Limb (tissue), 2 donors: ENCODE measurements around the gene TOMM40.
"Not testable (repeated sequence)": the region's sequence is repeated elsewhere in the genome, so short reads cannot be mapped to it uniquely, and the experiment has no call there.

Experiments used
- DNase-seq, 2 donors: peaks; one replicate each; pipeline ENCODE4 v3.0.0-alpha.2; 2016; ENCODE audit errors: extremely low spot score in 2 of 2

TOMM40 gene

DNA sequence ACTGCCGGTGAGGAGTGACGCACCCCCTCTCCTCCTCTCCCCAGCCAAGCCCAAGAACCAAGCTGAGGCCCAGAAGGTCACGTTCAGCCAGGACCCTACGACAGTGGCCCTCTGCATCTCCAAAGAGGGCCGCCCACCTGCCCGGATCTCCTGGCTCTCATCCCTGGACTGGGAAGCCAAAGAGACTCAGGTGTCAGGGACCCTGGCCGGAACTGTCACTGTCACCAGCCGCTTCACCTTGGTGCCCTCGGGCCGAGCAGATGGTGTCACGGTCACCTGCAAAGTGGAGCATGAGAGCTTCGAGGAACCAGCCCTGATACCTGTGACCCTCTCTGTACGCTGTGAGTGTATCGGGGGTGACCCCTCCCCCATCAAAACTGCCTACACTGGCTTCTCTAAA lies 19.2 kb upstream of the TOMM40 start:
- DNase-seq: no peak

DNA sequence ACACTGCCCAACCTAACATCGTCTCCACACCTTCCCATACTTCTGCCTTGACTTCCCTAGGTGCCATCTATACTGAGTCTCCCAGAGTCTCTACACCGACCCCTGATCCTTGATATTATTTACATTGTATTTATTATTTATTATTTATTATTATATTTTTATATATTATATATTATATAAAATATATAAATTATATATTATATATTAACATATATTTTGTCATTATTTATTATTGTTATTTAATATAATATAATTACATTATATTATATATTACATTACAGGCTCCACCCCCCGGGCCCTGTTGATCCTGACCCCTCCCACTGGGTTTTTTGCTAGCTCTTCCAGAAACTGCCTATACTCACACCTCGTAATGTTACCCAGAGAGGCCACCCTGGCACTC lies 18.4 kb upstream of the TOMM40 start:
- no peak for DNase-seq

DNA sequence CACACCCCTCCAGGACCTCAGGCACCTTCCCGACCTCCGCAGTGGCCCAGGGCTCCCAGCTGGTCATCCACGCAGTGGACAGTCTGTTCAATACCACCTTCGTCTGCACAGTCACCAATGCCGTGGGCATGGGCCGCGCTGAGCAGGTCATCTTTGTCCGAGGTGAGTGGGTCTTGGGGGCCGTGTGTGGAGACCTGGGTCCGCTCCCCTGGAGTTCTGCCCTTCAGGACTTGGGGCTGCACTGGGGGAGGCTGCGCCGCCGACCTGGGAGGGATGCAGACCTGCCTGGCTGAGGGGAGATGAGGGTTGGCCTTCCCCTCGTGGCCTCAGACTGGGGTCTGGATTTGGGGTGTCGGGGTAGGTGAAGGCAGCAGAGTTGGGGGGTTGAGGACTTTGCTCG lies 16.7 kb upstream of the TOMM40 start:
- DNase-seq: no peak

DNA sequence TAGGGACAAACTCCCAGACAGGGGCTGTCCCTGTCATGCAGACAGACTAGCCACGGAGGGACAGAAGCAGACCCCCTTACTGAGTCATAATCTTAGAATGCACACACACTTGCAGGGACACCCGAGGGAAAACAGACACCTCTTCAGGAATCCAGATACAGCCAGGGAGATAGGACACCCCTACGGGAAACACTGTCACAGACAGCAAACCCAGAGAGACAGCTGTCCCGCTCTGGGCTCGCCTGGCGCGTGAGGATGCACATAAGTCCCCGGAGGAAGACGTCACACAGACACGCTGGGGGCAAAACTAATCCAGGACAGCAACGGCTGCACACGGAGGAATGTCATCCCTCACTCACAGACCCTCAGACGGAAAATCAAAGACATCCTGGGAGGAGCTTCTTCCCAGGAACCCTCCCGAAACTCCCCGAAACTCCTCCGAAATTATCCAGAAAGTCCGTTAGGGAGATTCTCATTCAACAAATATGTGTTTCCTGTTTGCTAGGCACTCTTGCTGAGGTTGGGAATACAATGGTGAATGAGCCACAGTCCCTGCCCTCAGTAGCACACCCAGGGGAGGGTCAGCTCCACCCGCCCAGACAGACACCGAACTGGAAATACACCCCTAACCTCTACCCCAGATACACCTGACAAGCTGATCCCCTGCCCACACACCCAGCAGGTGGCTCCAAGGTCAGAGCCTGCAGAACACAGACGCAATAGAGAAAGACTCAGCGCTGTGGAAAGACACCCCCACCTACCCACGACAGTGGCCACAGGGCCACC lies 15.2 kb upstream of the TOMM40 start:
- DNase-seq: no peak

DNA sequence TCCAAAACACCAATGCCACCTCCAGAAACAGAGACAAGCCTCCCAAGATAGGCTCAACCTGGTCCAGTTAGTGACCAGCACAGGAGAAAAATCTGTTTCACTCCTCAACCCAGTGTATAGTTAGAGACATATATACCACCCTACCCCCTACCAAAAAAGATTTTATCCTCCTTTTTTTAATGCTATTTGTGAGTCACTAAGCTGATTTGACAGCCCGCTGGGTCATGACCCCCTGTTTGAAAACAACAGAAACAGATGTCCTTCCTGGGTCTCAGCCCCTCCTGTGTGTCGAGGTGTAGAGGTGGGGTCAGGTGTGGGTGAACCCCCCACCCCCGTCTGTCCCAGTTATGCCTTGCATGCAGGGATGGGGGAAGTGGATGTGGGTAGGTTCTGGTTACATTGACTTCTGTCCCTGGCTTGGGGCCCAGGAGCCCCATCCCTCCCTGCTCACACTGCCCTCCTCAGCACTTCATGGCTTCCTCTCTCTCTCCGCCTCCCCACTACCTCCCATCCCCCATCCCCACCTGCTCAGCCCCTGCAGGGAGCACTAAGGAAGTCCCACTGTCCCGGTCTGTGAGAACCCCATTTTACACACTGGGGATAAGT lies 14.0 kb upstream of the TOMM40 start:
- DNase-seq: no peak

DNA sequence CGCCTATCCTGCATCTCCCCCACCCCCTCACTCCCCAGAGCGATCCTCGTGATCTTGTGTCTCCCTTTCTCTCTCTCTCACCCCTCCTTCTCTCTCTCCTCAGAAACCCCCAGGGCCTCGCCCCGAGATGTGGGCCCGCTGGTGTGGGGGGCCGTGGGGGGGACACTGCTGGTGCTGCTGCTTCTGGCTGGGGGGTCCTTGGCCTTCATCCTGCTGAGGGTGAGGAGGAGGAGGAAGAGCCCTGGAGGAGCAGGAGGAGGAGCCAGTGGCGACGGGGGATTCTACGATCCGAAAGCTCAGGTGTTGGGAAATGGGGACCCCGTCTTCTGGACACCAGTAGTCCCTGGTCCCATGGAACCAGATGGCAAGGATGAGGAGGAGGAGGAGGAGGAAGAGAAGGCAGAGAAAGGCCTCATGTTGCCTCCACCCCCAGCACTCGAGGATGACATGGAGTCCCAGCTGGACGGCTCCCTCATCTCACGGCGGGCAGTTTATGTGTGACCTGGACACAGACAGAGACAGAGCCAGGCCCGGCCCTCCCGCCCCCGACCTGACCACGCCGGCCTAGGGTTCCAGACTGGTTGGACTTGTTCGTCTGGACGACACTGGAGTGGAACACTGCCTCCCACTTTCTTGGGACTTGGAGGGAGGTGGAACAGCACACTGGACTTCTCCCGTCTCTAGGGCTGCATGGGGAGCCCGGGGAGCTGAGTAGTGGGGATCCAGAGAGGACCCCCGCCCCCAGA lies 12.8 kb upstream of the TOMM40 start:
- DNase-seq: no peak

DNA sequence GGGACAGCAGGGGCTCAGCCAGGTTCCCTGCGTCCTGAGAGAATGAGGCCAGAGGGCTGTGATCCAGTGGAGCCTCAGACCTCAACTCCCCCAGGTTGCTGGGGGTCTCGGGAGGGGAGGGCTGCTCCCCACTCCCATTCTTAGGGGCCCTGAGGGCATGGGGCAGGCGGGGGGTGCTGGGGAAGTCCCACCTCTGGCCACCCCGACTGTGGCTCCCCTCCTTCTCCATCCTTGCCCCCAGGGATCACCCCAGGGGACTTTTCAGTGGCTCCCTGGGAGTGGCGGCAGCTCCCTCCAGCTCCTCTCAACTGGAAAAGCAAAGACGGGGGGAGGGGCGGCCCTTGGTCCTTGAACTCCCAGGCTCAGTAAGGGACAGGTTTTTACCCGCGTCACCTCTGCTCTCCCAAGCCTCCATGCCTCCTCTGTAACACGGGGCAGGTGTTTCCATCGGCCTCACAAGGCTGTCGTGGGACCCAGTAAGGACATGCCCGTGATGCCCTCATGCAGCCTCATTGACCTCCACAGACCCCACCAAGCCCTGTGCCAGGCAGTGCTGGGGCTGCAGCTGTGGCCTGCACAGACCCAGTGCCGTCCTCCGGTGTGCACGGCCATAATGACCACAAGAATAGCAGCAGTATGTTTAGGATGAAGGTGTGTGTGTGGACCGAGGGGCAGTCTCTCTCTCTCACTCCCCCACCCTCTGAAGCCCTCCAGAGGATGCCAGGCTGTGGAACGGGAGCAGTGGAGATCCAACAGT lies 11.6 kb upstream of the TOMM40 start:
- DNase-seq: no peak

DNA sequence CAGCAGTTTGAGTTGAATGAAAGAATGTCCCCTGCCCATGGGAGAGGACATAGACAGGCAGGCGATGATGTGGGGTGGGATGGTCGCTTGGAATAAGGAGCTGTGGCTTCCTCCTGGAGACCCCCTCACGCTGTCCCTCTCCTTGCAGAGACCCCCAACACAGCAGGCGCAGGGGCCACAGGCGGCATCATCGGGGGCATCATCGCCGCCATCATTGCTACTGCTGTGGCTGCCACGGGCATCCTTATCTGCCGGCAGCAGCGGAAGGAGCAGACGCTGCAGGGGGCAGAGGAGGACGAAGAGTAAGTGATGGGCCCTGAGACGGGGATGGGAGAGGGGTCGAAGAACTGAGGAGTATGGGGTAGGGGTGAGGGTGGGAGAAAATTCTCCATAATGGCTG lies 9.0 kb upstream of the TOMM40 start:
- DNase-seq: no peak

DNA sequence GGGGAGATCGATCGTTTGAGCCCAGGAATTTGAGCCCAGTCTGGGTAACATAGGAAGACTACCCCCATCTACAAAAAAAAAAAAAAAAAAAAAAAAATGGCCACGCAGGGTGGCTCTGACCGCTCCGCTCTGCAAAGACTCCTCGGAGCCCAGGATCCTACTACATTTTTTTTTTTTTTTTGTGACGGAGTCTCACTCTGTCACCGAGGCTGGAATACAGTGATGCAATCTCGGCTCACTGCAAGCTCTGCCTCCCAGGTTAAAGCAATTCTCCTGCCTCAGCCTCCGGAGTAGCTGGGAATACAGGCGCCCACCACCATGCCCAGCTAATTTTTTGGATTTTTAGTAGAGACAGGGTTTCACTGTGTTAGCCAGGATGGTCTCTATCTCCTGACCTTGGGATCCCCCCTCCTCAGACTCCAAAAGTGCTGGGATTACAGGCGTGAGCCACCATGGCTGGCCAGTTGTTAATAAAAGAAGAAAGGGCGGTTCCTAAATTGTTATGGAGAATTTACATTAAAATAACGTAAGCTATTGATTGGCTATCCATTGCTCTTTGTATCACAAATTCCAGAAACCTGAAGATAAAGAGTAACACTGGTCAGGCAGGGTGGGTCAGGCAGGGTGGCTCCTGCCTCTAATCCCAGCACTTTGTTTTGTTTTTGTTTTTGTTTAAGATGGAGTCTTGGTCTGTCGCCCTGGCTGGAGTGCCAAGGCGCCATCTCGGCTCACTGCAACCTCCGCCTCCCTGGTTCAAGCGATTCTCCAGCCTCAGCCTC lies 8.2 kb upstream of the TOMM40 start:
- DNase-seq: not testable (repeated sequence)

DNA sequence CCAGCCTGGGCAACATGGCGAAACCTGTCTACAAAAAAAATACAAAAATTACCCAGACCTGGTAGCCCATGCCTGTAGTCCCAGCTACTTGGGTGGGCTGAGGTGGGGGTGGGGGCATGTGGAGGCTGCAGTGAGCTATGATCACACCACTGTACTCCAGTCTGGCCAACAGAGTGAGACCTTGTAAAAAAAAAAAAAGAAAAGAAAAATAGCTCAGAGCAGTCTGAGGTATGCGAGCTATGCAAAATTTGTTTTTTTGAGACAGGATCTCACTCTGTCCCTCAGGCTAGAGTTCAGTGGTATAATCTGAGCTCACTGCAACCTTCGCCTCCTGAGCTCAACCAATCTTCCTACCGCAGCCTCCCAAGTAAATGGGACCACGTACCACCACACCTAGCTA lies 7.1 kb upstream of the TOMM40 start:
- DNase-seq: no peak

DNA sequence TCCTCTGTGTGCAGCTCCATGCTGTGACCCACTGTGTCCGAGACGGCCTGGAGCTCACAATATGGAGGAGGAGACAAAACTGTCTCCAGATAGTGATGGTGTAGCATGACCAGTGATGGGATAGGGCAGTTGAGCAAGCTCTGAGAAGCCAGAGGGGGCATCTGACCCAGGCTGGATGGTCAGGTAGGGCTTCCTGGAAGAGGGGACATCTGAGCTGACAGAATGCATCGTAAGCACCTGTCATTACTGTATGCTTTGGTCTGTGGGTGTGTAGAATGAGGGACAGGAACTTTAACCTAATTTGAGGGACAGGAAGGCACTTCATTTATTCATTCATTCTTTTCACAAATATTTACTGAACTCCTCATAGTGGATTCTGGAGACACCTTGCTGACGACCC lies 6.5 kb upstream of the TOMM40 start:
- no peak for DNase-seq

DNA sequence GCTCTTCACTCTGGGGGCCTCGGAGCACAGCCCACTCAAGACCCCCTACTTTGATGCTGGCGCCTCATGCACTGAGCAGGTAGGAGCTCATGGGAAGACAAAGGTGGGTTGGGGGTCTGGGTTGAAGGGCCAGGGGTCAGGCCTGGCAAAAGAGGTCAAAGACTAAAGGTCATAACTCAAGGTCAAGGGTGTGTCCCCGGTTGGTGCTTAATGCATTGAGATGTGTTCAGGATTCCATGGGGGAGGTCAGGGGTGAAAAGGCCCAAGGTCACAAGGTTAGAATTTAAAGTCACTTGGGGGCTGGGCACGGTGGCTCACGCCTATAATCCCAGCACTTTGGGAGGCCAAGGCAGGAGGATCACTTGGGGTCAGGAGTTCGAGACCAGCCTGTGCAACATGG lies 4.9 kb upstream of the TOMM40 start:
- DNase-seq: no peak

DNA sequence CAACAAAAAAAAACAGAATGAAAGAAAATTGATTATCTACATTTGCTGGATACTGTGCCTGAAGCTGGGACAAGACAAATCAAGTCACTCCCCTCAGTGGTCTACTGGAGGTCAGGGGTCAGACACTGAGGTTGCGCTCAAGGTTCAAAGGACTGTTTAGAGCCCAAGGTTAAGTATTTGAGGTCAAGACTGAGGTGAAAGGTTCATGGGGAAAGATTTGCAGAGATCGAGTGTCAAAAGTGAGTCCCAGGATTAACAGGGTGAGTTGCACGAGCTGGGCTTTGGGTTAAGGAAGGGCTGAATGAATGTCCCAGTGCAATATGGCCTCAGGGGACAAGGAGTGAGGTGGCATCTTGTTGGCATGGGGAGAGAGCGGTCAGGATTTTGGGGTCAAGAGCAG lies 3.4 kb upstream of the TOMM40 start:
- DNase-seq: no peak

DNA sequence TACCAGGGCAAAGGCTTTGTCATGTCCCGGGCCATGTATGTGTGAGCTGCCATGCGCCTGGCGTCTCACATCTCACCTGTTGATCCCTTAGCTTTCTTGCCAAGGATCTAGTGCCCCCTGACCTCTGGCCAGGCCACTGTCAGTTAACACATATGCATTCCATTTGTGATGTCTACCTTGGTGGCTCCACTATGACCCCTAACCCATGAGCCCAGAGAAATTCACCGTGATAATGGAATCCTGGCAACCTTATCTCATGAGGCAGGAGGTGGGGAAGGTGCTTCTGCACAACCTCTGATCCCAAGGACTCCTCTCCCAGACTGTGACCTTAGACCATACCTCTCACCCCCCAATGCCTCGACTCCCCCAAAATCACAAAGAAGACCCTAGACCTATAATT lies 2.7 kb upstream of the TOMM40 start:
- not testable (repeated sequence) for DNase-seq

DNA sequence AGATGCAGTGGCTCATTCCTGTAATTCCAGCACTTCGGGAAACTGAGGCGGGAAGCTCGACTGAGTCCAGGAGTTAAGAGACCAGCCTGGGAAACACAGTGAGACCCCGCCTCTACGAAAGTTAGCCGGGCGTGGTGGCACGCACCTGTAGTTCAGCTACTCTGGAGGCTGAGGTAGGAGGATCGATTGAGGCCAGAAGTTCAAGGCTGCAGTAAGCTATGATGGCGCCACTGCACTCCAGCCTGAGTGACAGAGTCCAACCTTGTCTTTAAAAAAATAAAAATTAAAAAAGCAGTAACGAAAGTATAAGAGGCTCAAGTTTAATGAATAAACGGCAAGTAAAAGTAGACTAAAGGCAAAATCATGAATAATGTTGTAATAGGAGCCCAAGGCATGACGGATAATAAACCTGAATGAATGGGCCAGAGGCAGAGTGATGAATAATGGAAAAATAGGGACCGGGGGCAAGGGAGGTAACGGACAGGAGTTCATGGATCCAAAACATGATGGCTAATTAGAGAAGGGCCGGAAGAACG lies 1.2 kb upstream of the TOMM40 start:
- no peak for DNase-seq

DNA sequence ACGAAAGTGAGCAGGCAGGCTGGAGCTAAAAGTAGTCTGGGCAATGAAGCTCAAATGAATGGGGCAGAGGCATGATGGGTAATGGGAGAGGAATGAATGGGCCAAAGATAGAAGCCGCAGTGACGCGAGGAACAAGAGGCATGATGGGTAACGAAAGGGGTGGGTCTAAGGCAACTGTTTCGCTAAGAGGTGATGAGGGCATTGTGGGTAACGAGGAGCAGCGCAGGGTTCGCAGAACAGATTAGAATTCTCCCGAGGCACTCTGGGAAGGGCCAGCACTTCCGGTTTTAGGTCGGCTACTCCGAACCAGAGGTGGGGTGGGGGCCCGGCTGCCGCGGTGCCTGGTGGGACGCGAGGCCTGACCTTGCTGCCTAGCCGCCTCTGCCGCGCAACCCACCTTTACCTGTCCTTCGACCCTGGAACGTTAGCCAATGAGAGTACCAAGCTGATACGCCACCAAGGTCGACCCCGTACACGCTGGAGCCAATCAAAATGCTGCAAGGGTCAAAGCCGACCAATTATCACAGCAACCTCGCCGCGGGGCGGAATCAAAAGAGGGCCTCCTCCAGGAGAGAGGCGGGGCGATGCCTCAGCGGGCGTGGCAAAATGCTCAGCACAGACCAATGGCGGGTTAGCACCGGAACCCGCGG lies 563 bp upstream of the TOMM40 start:
- DNase-seq: peak; percentile 100

DNA sequence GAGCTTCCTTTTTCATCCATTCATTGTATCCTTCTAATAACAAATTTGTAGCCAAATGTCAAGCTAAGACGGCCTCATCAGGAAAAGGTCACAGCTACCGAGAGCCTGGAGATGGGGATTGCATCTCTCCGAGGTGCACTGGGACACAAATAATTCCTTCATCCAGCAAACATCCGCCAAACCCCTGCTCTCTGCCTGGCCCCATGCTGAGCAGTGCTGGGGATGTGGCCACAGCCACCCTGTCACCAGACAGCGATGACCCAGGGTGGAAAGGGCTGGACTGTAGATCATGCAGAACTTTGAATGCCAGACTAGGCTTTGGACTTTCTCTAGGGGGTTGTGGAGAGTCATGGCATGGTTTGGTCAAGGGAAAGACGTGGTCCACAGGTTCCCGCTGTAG lies 1.9 kb downstream of the TOMM40 start:
- no peak for DNase-seq

DNA sequence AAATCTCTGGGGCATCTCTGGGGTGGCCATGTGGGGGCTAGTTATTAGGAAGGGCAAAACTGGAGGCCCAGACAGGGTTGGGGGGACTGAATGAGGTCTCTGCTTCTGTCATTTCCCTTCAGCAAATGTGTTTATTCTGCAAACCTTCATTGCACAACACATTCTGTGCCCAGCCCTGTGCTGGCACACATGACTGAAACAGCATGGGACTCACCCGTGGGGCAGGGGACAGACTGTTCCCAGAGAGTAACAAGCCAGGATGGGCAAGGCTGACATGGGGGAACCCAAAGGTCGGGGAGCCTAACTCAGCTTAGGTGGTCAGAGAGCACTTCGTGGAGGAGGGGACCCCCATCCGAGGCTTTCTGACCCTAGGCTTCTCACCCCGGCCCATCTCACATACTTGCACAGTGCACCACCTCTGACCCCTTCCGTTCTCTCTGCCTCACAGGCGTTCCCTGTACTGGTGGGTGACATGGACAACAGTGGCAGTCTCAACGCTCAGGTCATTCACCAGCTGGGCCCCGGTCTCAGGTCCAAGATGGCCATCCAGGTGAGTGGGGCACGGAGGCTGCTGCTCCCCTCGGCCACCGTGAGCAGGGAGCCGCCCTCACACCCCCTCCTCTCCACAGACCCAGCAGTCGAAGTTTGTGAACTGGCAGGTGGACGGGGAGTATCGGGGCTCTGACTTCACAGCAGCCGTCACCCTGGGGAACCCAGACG lies 2.4 kb downstream of the TOMM40 start:
- DNase-seq: no peak

DNA sequence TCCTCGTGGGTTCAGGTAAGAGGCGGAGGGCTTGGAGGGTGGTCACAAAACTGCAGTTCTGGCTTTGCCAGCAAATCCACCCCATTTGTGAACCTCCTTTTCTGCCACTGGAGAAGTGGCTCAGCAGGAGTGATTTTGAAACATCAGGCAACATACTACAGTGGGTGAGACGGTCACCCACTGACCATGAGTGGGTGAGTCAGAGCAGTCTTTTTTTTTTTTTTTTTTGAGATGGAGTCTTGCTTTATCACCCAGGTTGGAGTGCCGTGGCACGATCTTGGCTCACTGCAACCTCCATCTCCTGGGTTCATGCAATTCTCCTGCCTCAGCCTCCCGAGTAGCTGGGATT lies 3.0 kb downstream of the TOMM40 start:
- DNase-seq: no peak

DNA sequence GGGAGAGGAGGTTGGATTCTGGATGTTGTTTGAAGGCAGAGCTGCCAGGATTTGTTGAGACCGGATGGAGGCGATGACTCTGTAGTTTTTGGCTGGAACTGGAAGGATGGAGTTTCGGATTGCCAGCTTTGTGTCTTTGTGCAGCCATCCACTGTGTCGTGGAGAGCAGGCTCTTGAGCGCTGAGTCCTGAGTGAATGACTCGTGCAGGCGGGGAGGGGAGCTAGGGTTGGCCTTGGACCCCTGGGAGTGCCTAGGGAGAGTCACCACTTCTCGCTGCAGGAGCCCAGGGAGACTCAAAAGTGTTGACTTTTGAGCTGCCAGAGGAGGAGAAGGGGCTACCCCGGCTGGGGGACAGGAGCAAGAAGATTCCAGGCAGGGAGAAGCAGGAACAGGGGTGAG lies 3.9 kb downstream of the TOMM40 start:
- no peak for DNase-seq
